HepG2 (cell line): ENCODE measurements around the gene MTA2. TPM values are rescaled to one million over a fixed set of nuclear protein-coding genes. Genes with fewer than 3 reads are reported as not detected.

Experiments
- ATAC-seq: fragments of 200-7000 bp; cut with Tn5 transposase; 3 replicates; pipeline ENCODE4 v1.9.1; 2020; ENCODE audit warnings: mild to moderate bottlenecking, moderate library complexity
- BruUV-seq: library from RNA; stranded (reverse); fragments of 400-500 nt; replicated peaks from 2 replicates; lab custom pipeline; 2021; lab: Mats Ljungman, UMichigan
- CTCF ChIA-PET: fragments of 300-600 bp; formaldehyde crosslinking; extraction: SDS; loops from one replicate; lab custom pipeline; 2021; ENCODE audit warnings: low total read pairs, inconsistent platforms, low intra/inter-chr PET ratio; lab: Yijun Ruan, JAX
- POLR2A ChIA-PET: fragments of 350-600 bp; sonication (Branson Sonifier 250); formaldehyde crosslinking; loops from one replicate; lab custom pipeline; 2020; ENCODE audit warnings: antibody characterized with exemption, inconsistent platforms; lab: Yijun Ruan, JAX
- DNase-seq: peaks from one replicate; pipeline ENCODE4 v3.0.0-alpha.2; 2015; ENCODE audit warnings: low spot score
- FAIRE-seq: peaks from 3 replicates; lab custom pipeline; 2011; peaks lifted over from hg19 to GRCh38; lab: Jason Lieb, UNC
- H2AFZ ChIP-seq: one replicate; pipeline ENCODE4 v1.6.1; 2011; ENCODE audit warnings: low read length, inconsistent platforms
- H3K27ac ChIP-seq: fragments of 300-600 bp; 3 replicates; pipeline ENCODE4 v1.8.0; 2011; ENCODE audit warnings: mixed run types, mild to moderate bottlenecking, mixed read lengths, low read length, inconsistent platforms; ENCODE audit not compliant: insufficient read depth; ENCODE audit errors: extremely low read length
- H3K27me3 ChIP-seq, 2 experiments: fragments of 200-600 bp in 1 of 2; 2 replicates in 1 of 2; 3 replicates in 1 of 2; pipeline versions ENCODE4 v1.6.0 to v1.8.0; 2011; ENCODE audit warnings: low read length in 2 of 2, mild to moderate bottlenecking in 2 of 2, moderate library complexity in 2 of 2, inconsistent platforms in 1 of 2; ENCODE audit not compliant: insufficient read depth in 2 of 2, control insufficient read depth in 1 of 2
- H3K36me3 ChIP-seq, 2 experiments: fragments of 200-600 bp in 1 of 2; replicated peaks in 1 of 2; 2 replicates in 1 of 2; 3 replicates in 1 of 2; pipeline versions ENCODE4 v1.5.1 to v1.8.0; 2011; ENCODE audit warnings: low read length in 2 of 2, inconsistent platforms in 1 of 2; ENCODE audit not compliant: insufficient read depth in 2 of 2, control insufficient read depth in 1 of 2
- H3K4me1 ChIP-seq: 2 replicates; pipeline ENCODE4 v1.5.1; 2012; ENCODE audit warnings: low read length, inconsistent platforms; ENCODE audit not compliant: insufficient read depth
- H3K4me2 ChIP-seq: 2 replicates; pipeline ENCODE4 v1.6.0; 2011; ENCODE audit warnings: low read depth, low read length, inconsistent platforms
- H3K4me3 ChIP-seq, 3 experiments: fragments of 200-600 bp in 1 of 3; sonication (generic), shearing (Covaris generic) in 1 of 3; replicated peaks in 1 of 3; 2 replicates each; pipeline ENCODE4 v1.5.1; 2011 to 2016; ENCODE audit warnings: low read length in 3 of 3, inconsistent platforms in 2 of 3, low read depth in 2 of 3, mild to moderate bottlenecking in 2 of 3, control low read depth in 1 of 3, mixed read lengths in 1 of 3; ENCODE audit not compliant: insufficient read depth in 1 of 3
- H3K79me2 ChIP-seq: one replicate; pipeline ENCODE4 v1.6.1; 2011; ENCODE audit warnings: low read length, inconsistent platforms; ENCODE audit not compliant: insufficient read depth
- H3K9ac ChIP-seq: 2 replicates; pipeline ENCODE4 v1.6.0; 2011; ENCODE audit warnings: mild to moderate bottlenecking, low read depth, low read length, inconsistent platforms; ENCODE audit not compliant: insufficient read depth
- H3K9me3 ChIP-seq: 2 replicates; pipeline ENCODE4 v1.5.1; 2012; ENCODE audit warnings: mild to moderate bottlenecking, low read length
- H4K20me1 ChIP-seq: 2 replicates; pipeline ENCODE4 v1.6.0; 2011; ENCODE audit warnings: inconsistent platforms, mild to moderate bottlenecking, low read length, moderate library complexity; ENCODE audit not compliant: insufficient read depth
- HES4 ChIP-seq: sonication (generic); formaldehyde crosslinking; IDR thresholded peaks from 2 replicates; pipeline ENCODE4 v1.9.0; 2021; ENCODE audit warnings: mild to moderate bottlenecking, missing genetic modification reagents, borderline replicate concordance
- IRF9 ChIP-seq: sonication (generic); formaldehyde crosslinking; IDR thresholded peaks from 2 replicates; pipeline ENCODE4 v1.8.0; 2022; ENCODE audit warnings: missing genetic modification reagents, mild to moderate bottlenecking, borderline replicate concordance
- MTERF4 ChIP-seq: sonication (generic); formaldehyde crosslinking; IDR thresholded peaks from 2 replicates; pipeline ENCODE4 v1.8.0; 2023; ENCODE audit warnings: mild to moderate bottlenecking, missing genetic modification reagents
- NFE2L1 ChIP-seq: sonication (generic); formaldehyde crosslinking; IDR thresholded peaks from 2 replicates; pipeline ENCODE4 v1.4.0; 2020; ENCODE audit warnings: missing genetic modification reagents, mild to moderate bottlenecking, borderline replicate concordance
- RBFOX2 ChIP-seq: fragments of 200-400 bp; formaldehyde crosslinking; IDR thresholded peaks from 2 replicates; pipeline ENCODE4 v1.6.1; 2017; ENCODE audit warnings: low read depth, mild to moderate bottlenecking, low read length
- SAP130 ChIP-seq: IDR thresholded peaks from 2 replicates; pipeline ENCODE4 v1.6.1; 2016; ENCODE audit warnings: low read depth
- WGBS: methylation state at CpG from one replicate; pipeline ENCODE4 v1.1.6; 2017; ENCODE audit warnings: low lambda C conversion rate; 5-methylcytosine and 5-hydroxymethylcytosine counted together
- in situ Hi-C: cut with HindIII; loops from 2 replicates; pipeline ENCODE4 v1.10.0; 2017; ENCODE audit warnings: low pct_unique_long_range_greater_than_20kb; ENCODE audit not compliant: extremely low pct_ligation_motif_present
- intact Hi-C: fragments of 100-400 bp; cut with micrococcal nuclease; formaldehyde crosslinking; loops from one replicate; pipeline ENCODE4 v1.10.0; 2022; ENCODE audit not compliant: unreplicated experiment
- polyA plus RNA-seq, 8 experiments: library from polyadenylated mRNA; depleted of rRNA in 3 of 8; stranded (reverse) in 7 of 8; unstranded in 1 of 8; fragments of >200 nt; fragmentation: Illumina TruSeq in 4 of 8; extraction: Trizol in 4 of 8; gene quantifications; 2 replicates each; pipeline versions ENCODE4 v1.2.1 to v1.2.3, GENCODE V29; 2011 to 2016; ENCODE audit warnings: low read depth in 4 of 8, missing spikeins in 1 of 8, mixed read lengths in 1 of 8; ENCODE audit not compliant: insufficient read depth in 1 of 8
- total RNA-seq, 5 experiments: library from RNA; depleted of rRNA; stranded (reverse); fragments of >200 nt; fragmentation: Illumina TruSeq; extraction: Trizol; gene quantifications; 2 replicates each; pipeline ENCODE4 v1.2.3, GENCODE V29; 2016; ENCODE audit warnings: low read depth in 1 of 5
- TF ChIP-seq, protein P1 (sequence below): sonication (generic); formaldehyde crosslinking; IDR thresholded peaks from 2 replicates; pipeline ENCODE4 v1.5.1; 2020; ENCODE audit warnings: missing genetic modification reagents, mild to moderate bottlenecking, borderline replicate concordance

The MTA2 gene
- total and polyA plus RNA-seq, 2 of the 13 experiments (the other 11 are each of a cell fraction or from before 2014, with no cell fraction given) = 14.0 to 70.0 TPM

- 0 out of 2 replicates have a peak, but pooled peaks have one; percentile 39 for TF ChIP-seq HES4 (CRISPR knock-in tag)
- TF ChIP-seq IRF9 (CRISPR knock-in tag) = 0 out of 2 replicates have a peak, but pooled peaks have one; percentile 37
- peak; percentile 46; the same call in 1 of the 2 replicates for TF ChIP-seq MTERF4 (CRISPR knock-in tag)
- TF ChIP-seq, protein P1, sequence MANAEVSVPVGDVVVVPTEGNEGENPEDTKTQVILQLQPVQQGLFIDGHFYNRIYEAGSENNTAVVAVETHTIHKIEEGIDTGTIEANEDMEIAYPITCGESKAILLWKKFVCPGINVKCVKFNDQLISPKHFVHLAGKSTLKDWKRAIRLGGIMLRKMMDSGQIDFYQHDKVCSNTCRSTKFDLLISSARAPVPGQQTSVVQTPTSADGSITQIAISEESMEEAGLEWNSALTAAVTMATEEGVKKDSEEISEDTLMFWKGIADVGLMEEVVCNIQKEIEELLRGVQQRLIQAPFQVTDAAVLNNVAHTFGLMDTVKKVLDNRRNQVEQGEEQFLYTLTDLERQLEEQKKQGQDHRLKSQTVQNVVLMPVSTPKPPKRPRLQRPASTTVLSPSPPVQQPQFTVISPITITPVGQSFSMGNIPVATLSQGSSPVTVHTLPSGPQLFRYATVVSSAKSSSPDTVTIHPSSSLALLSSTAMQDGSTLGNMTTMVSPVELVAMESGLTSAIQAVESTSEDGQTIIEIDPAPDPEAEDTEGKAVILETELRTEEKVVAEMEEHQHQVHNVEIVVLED (CRISPR knock-in tag) = no peak
Observed at GRCh38 chr11:62573006-62573591, 28.6 kb downstream of the MTA2 start (continued).

DNA sequence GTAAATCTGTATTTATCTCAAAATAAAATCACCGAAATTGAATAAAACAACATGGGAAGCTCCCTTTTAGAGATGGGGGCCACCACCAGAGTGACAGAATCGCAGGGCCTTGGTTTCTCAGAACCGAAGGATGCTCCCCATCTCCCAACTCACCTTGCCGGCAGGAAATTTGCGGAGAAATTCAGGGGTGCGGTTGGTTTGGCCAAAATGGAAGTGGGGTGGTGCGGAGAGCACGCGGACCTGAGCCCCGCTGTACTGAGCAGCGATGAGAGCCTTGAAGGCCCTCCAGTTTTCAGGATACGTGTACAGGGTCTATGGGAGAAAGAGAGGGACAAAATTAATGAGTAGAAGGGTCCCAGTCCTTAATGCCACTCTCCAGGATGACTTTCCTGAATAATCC, 29.2 kb downstream of the MTA2 start:
- TF ChIP-seq RBFOX2 (0 out of 2 replicates have a peak, but pooled peaks have one; percentile 34), NFE2L1 (CRISPR knock-in tag) (no peak), SAP130 (CRISPR knock-in tag) (no peak)
- TF ChIP-seq, all 625 proteins: peak for 1
- H3K27me3 ChIP-seq = no peaks in the 10 kb centered on the region; a peak in 1 of 5 replicates
- 65% methylated on average over 12 of the region's 12 CpGs for WGBS
- no peak overlapping the region for H2AFZ ChIP-seq
- intact Hi-C loops (no loop called here), in situ Hi-C loops (no loop called here)
- peaks cover 75% of the 10 kb centered on the region for H3K4me1 ChIP-seq
- H3K79me2 ChIP-seq = peaks cover 65% of the 10 kb centered on the region
- BruUV-seq = no TSS peak
- ChIA-PET POLR2A (interaction anchor here (0.6 to 5.0 kb wide), 7 partner anchors 12 to 258 kb away, joined by 3 to 160 read pairs (median 13); partner anchors contain the start of genes AHNAK, C11orf98, CSKMT and TUT1), CTCF (no interaction called here)
- H3K4me3 ChIP-seq = peak overlapping the region; percentile 80 to 96 (median 95)
- H3K9ac ChIP-seq = peak overlapping the region; percentile 92
- H3K27ac ChIP-seq = peak overlapping the region; percentile 77
- FAIRE-seq (no peak), DNase-seq (no peak), ATAC-seq (no peak)
- peaks cover 8% of the 10 kb centered on the region; the same call in 1 of the 2 replicates for H4K20me1 ChIP-seq
- H3K36me3 ChIP-seq = peaks cover 15 to 54% of the 10 kb centered on the region in 2 experiments
- no peaks in the 10 kb centered on the region for H3K9me3 ChIP-seq
- peak overlapping the region; percentile 85 for H3K4me2 ChIP-seq
